Small intestine (tissue), 7 donors: ENCODE results near the gene ACP6. TPM values are rescaled to one million over a fixed set of nuclear protein-coding genes. Genes with fewer than 3 reads are reported as not detected.

Experiments used
- DNase-seq, 2 donors: peaks; one replicate each; pipeline versions ENCODE4 v3.0.0 to v3.0.0-alpha.2; 2013
- FAIRE-seq: peaks from 2 replicates; lab custom pipeline; 2012; peaks lifted over from hg19 to GRCh38; lab: Jason Lieb, UNC
- H3K27ac ChIP-seq, 3 donors: one replicate each; pipeline ENCODE4 v1.5.1; 2013; ENCODE audit warnings: low read length in 2 of 3, mild to moderate bottlenecking in 2 of 3, control low read depth in 1 of 3, inconsistent platforms in 1 of 3, low read depth in 1 of 3, moderate library complexity in 1 of 3
- H3K27me3 ChIP-seq, 3 donors: one replicate each; pipeline ENCODE4 v1.6.1; 2013; ENCODE audit warnings: low read length in 3 of 3, inconsistent platforms in 1 of 3; ENCODE audit not compliant: control insufficient read depth in 3 of 3, insufficient read depth in 3 of 3
- H3K36me3 ChIP-seq, 3 donors: one replicate each; pipeline ENCODE4 v1.6.1; 2013; ENCODE audit warnings: low read length in 3 of 3, inconsistent platforms in 1 of 3, low read depth in 1 of 3, mild to moderate bottlenecking in 1 of 3, moderate library complexity in 1 of 3; ENCODE audit not compliant: control insufficient read depth in 3 of 3, insufficient read depth in 2 of 3
- H3K4me1 ChIP-seq, 3 donors: one replicate each; pipeline ENCODE4 v1.6.1; 2013; ENCODE audit warnings: low read length in 2 of 3, inconsistent platforms in 1 of 3, low read depth in 1 of 3, mild to moderate bottlenecking in 1 of 3, moderate library complexity in 1 of 3; ENCODE audit not compliant: control insufficient read depth in 3 of 3, insufficient read depth in 2 of 3
- H3K4me3 ChIP-seq, 3 donors: one replicate each; pipeline ENCODE4 v1.5.1; 2013; ENCODE audit warnings: low read length in 3 of 3, control low read depth in 1 of 3, inconsistent platforms in 1 of 3, low read depth in 1 of 3, mild to moderate bottlenecking in 1 of 3, moderate library complexity in 1 of 3
- H3K9me3 ChIP-seq, 2 donors: one replicate each; pipeline ENCODE4 v1.6.1; 2013; ENCODE audit warnings: low read depth in 1 of 2, low read length in 1 of 2; ENCODE audit not compliant: control insufficient read depth in 2 of 2, insufficient read depth in 1 of 2
- WGBS, 3 donors: extraction: QIAGEN DNeasy Blood & Tissue Kit; methylation state at CpG; one replicate each; pipeline ENCODE4 v1.1.7; 2013; 5-methylcytosine and 5-hydroxymethylcytosine counted together
- polyA plus RNA-seq, 4 donors: library from polyadenylated mRNA; stranded (reverse) in 3 of 4; unstranded in 1 of 4; fragments of 200-250 nt in 3 of 4; fragments of 120-200 nt in 1 of 4; gene quantifications; one replicate each; pipeline versions ENCODE4 v1.2.1 to v1.2.3, GENCODE V29; 2013
- donor health status: healthy with polysubstance abuse.
- donor health status: control.
- donor health status: control.
- donor health status: Bipolar disorder and iron deficiency.
- donor health status: healthy.

Gene ACP6
- polyA plus RNA-seq, 4 donors, result 3.5 to 25.0 (median 14.2) TPM

- Histone ChIP-seq H3K4me3 (no peak overlapping the region), H3K9me3 (no peaks in the 10 kb centered on the region), H3K27me3 (no peaks in the 10 kb centered on the region), H3K4me1 (peaks cover 0 to 3% (median 0%) of the 10 kb centered on the region in 3 donors), H3K27ac (no peak overlapping the region), H3K36me3 (peaks cover 2 to 6% (median 3%) of the 10 kb centered on the region in 3 donors)
- FAIRE-seq (no peak), DNase-seq (peak; percentile 67 to 74)
- WGBS, 3 donors, result 60 to 65% (median 64%) methylated on average over 17 of the region's 17 CpGs
Observed at GRCh38 chr1:147641695-147642592, 28.4 kb downstream of the ACP6 start.

DNA sequence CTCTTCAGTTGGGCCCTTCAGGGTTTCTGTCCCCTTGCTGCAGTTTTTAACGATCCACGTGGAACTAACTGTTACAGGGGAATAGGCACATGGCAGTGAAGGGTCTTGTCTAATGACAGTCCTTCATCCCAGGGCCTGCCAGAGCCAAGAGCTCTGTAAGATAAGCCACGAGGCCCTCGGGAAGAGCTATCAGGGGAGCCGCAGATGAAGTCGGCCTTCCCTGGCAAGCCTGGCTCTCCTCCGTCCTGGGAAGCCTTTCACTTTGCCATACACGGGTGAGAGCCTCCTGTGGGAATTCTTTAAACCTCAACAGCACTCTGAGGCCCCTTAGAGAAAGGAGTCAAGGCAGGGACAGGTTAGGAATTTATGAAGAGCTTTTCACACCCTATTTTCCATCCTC, 29.0 kb downstream of the ACP6 start:
- H3K27me3 ChIP-seq, result no peaks in the 10 kb centered on the region
- FAIRE-seq (no peak), DNase-seq (no peak)
- peaks cover 2 to 3% (median 3%) of the 10 kb centered on the region in 3 donors for H3K36me3 ChIP-seq
- H3K4me3 ChIP-seq, result no peak overlapping the region
- H3K4me1 ChIP-seq, result peaks cover 0 to 3% (median 0%) of the 10 kb centered on the region in 3 donors
- 85 to 88% (median 86%) methylated on average over 8 of the region's 8 CpGs for whole genome bisulfite sequencing, 3 donors
- no peaks in the 10 kb centered on the region for H3K9me3 ChIP-seq
- no peak overlapping the region for H3K27ac ChIP-seq

- Histone ChIP-seq H3K4me3 (no peak overlapping the region), H3K36me3 (peaks cover 2 to 3% (median 3%) of the 10 kb centered on the region in 3 donors), H3K4me1 (peaks cover 0 to 3% (median 0%) of the 10 kb centered on the region in 3 donors), H3K27ac (no peak overlapping the region), H3K27me3 (no peaks in the 10 kb centered on the region), H3K9me3 (no peaks in the 10 kb centered on the region)
- DNase-seq (peak; percentile 71 to 78), FAIRE-seq (no peak)
- 33 to 42% (median 38%) methylated on average over 9 of the region's 9 CpGs for WGBS, 3 donors
Observed at GRCh38 chr1:147640553-147641165, 29.7 kb downstream of the ACP6 start.

GRCh38 chr1:147636314-147636713, 34.0 kb downstream of the ACP6 start:
- Histone ChIP-seq H3K4me3 (no peak overlapping the region), H3K36me3 (no peaks in the 10 kb centered on the region), H3K4me1 (peaks cover 0 to 3% (median 0%) of the 10 kb centered on the region in 3 donors), H3K27me3 (no peaks in the 10 kb centered on the region), H3K9me3 (no peaks in the 10 kb centered on the region), H3K27ac (no peak overlapping the region)
- DNase-seq (peak in 1 of 2 donors; percentile 11), FAIRE-seq (no peak)
- 89 to 95% (median 94%) methylated on average over 4 of the region's 4 CpGs for WGBS, 3 donors

DNA sequence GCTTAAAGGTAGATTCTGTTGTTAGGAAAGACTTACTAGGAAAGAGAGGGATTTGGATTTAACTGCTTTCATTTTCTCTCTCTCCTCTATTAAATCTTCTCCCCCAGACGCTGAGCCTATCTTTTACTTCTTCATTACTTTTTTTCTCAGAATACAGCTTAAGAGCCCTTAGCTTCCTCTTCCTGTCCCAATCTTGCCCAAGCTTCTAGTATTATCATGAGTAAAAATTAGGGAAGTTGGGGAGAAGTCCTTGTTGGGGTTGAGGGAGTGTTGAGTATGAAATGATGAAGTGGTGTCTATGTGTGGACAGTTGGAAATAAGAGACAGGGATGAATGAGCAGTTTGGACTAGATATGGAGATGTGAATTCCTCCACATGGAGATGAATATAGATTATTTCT, 35.0 kb downstream of the ACP6 start:
- DNase-seq, result no peak
- FAIRE-seq, result no peak

GRCh38 chr1:147634645-147635044, 35.7 kb downstream of the ACP6 start:
- H3K27ac ChIP-seq, result no peak overlapping the region
- no peak for FAIRE-seq
- H3K9me3 ChIP-seq, result no peaks in the 10 kb centered on the region
- no peaks in the 10 kb centered on the region for H3K4me1 ChIP-seq
- no peak overlapping the region for H3K4me3 ChIP-seq
- H3K27me3 ChIP-seq, result no peaks in the 10 kb centered on the region
- DNase-seq, result no peak
- peaks cover 0 to 5% (median 0%) of the 10 kb centered on the region in 3 donors for H3K36me3 ChIP-seq

More for the DNA sequence above, 35.0 kb downstream of the ACP6 start:
- no peak overlapping the region for H3K4me3 ChIP-seq
- peaks cover 0 to 2% (median 0%) of the 10 kb centered on the region in 3 donors for H3K36me3 ChIP-seq
- WGBS, 3 donors, result 79 to 88% (median 82%) methylated on average over 1 of the region's 1 CpG
- H3K27ac ChIP-seq, result no peak overlapping the region
- no peaks in the 10 kb centered on the region for H3K27me3 ChIP-seq
- no peaks in the 10 kb centered on the region for H3K4me1 ChIP-seq
- no peaks in the 10 kb centered on the region for H3K9me3 ChIP-seq

DNA sequence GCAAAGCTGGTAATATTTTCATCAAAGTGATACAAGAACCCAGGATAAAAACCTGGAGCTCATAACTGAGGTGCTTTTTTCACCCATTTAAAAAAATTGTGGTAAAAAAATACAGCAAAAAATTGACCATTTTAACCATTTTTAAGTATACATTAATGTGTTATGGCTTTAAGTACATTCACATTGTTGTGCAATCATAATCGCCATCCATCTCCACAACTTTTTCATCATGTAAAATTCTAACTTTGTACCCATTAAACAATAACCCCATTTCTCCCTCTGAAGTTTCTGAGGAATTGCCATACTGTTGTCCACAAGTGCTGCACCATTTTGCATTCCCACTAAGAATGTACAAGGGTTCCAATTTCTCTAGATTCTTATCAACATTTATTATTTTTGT, 36.6 kb downstream of the ACP6 start:
- H3K36me3 ChIP-seq, result peaks cover 0 to 5% (median 0%) of the 10 kb centered on the region in 3 donors
- no peaks in the 10 kb centered on the region for H3K9me3 ChIP-seq
- H3K4me1 ChIP-seq, result no peaks in the 10 kb centered on the region
- WGBS, 3 donors, result 94 to 97% (median 95%) methylated on average over 1 of the region's 1 CpG
- FAIRE-seq, result no peak
- H3K27ac ChIP-seq, result no peak overlapping the region
- no peak for DNase-seq
- H3K27me3 ChIP-seq, result no peaks in the 10 kb centered on the region
- no peak overlapping the region for H3K4me3 ChIP-seq

GRCh38 chr1:147631839-147632238, 38.5 kb downstream of the ACP6 start:
- H3K27me3 ChIP-seq, result no peaks in the 10 kb centered on the region
- H3K4me1 ChIP-seq, result peaks cover 0 to 6% (median 0%) of the 10 kb centered on the region in 3 donors
- 89 to 93% (median 91%) methylated on average over 3 of the region's 3 CpGs for WGBS, 3 donors
- no peak overlapping the region for H3K4me3 ChIP-seq
- DNase-seq (no peak), FAIRE-seq (no peak)
- H3K27ac ChIP-seq, result no peak overlapping the region
- H3K36me3 ChIP-seq, result peaks cover 0 to 7% (median 0%) of the 10 kb centered on the region in 3 donors
- no peaks in the 10 kb centered on the region for H3K9me3 ChIP-seq
